GM18951 (cell line): ENCODE measurements around the gene TAL1.

Experiments
- POLR2A ChIP-seq: IDR thresholded peaks from 4 replicates; pipeline ENCODE4 v1.6.1; 2011; ENCODE audit warnings: mild to moderate bottlenecking; ENCODE audit not compliant: insufficient read length, insufficient read depth; ENCODE audit errors: extremely low read depth
- in situ Hi-C: fragments of 300-500 bp; cut with MboI; formaldehyde crosslinking; loops from one replicate; pipeline ENCODE4 v1.12.0; 2022; ENCODE audit warnings: low sequenced_read_pairs, mixed read lengths, inconsistent platforms; ENCODE audit not compliant: unreplicated experiment

TAL1 gene

GRCh38 chr1:47226121-47226838 is 5.7 kb downstream of the TAL1 start:
- TF ChIP-seq POLR2A, result no peak
- in situ Hi-C loops, result no loop called here

GRCh38 chr1:47225430-47226100 is 6.5 kb downstream of the TAL1 start:
- TF ChIP-seq POLR2A, result no peak
- in situ Hi-C loops, result no loop called here

GRCh38 chr1:47224676-47225399 is 7.2 kb downstream of the TAL1 start:
- TF ChIP-seq POLR2A, result no peak
- in situ Hi-C loops, result loop anchor here (25.0 kb wide), 1 partner anchor 487 kb away; no protein-coding TSS in a partner anchor

GRCh38 chr1:47223921-47224675 is 7.9 kb downstream of the TAL1 start:
- in situ Hi-C loops, result loop anchor here (25.0 kb wide), 1 partner anchor 488 kb away; no protein-coding TSS in a partner anchor
- TF ChIP-seq POLR2A, result no peak

- no peak for TF ChIP-seq POLR2A
- in situ Hi-C loops, result loop anchor here (25.0 kb wide), 1 partner anchor 489 kb away; no protein-coding TSS in a partner anchor
Observed at GRCh38 chr1:47223174-47223920, 8.7 kb downstream of the TAL1 start.

- in situ Hi-C loops, result loop anchor here (25.0 kb wide), 1 partner anchor 490 kb away; no protein-coding TSS in a partner anchor
- TF ChIP-seq POLR2A, result no peak
Observed at GRCh38 chr1:47222476-47222875, 9.5 kb downstream of the TAL1 start.

GRCh38 chr1:47219590-47220220 is 12.3 kb downstream of the TAL1 start:
- no peak for TF ChIP-seq POLR2A
- in situ Hi-C loops, result loop anchor here (25.0 kb wide), 1 partner anchor 493 kb away; no protein-coding TSS in a partner anchor

GRCh38 chr1:47219001-47219400 is 13.0 kb downstream of the TAL1 start:
- in situ Hi-C loops, result loop anchor here (25.0 kb wide), 1 partner anchor 493 kb away; no protein-coding TSS in a partner anchor
- no peak for TF ChIP-seq POLR2A

- in situ Hi-C loops, result loop anchor here (25.0 kb wide), 1 partner anchor 496 kb away; no protein-coding TSS in a partner anchor
- no peak for TF ChIP-seq POLR2A
Observed at GRCh38 chr1:47216278-47217059, 15.6 kb downstream of the TAL1 start.

- TF ChIP-seq POLR2A, result no peak
- in situ Hi-C loops, result loop anchor here (25.0 kb wide), 1 partner anchor 497 kb away; no protein-coding TSS in a partner anchor
Observed at GRCh38 chr1:47215713-47216112, 16.3 kb downstream of the TAL1 start.

GRCh38 chr1:47214549-47214948 is 17.5 kb downstream of the TAL1 start:
- TF ChIP-seq POLR2A, result no peak
- in situ Hi-C loops, result loop anchor here (25.0 kb wide), 1 partner anchor 498 kb away; no protein-coding TSS in a partner anchor
